Stomach smooth muscle (tissue), 2 donors: ENCODE data around the gene ZNF774.
"Not testable (repeated sequence)": the region's sequence is repeated elsewhere in the genome, so short reads cannot be mapped to it uniquely, and the experiment has no call there.

Experiments used
- H3K27ac ChIP-seq: one replicate; pipeline ENCODE4 v1.7.0; 2013; ENCODE audit warnings: mild to moderate bottlenecking, low read length, inconsistent platforms
- H3K27me3 ChIP-seq, 2 donors: one replicate each; pipeline ENCODE4 v1.7.0; 2013; ENCODE audit warnings: low read length in 2 of 2; ENCODE audit not compliant: insufficient read depth in 2 of 2, control insufficient read depth in 1 of 2
- H3K36me3 ChIP-seq, 2 donors: one replicate each; pipeline ENCODE4 v1.7.0; 2013; ENCODE audit warnings: low read length in 2 of 2; ENCODE audit not compliant: control insufficient read depth in 2 of 2, insufficient read depth in 2 of 2
- H3K4me1 ChIP-seq: one replicate; pipeline ENCODE4 v1.7.0; 2013; ENCODE audit warnings: low read length; ENCODE audit not compliant: control insufficient read depth, insufficient read depth
- H3K4me3 ChIP-seq, 2 donors: one replicate each; pipeline ENCODE4 v1.7.0; 2013; ENCODE audit warnings: low read length in 2 of 2
- H3K9ac ChIP-seq, 2 donors: one replicate each; pipeline ENCODE4 v1.7.0; 2013; ENCODE audit warnings: low read length in 2 of 2, mild to moderate bottlenecking in 1 of 2
- H3K9me3 ChIP-seq, 2 donors: one replicate each; pipeline ENCODE4 v1.7.0; 2013; ENCODE audit warnings: low read length in 2 of 2; ENCODE audit not compliant: control insufficient read depth in 2 of 2
- donor health status: healthy.
- donor health status: Pancreatic carcinoma.

The ZNF774 gene

DNA sequence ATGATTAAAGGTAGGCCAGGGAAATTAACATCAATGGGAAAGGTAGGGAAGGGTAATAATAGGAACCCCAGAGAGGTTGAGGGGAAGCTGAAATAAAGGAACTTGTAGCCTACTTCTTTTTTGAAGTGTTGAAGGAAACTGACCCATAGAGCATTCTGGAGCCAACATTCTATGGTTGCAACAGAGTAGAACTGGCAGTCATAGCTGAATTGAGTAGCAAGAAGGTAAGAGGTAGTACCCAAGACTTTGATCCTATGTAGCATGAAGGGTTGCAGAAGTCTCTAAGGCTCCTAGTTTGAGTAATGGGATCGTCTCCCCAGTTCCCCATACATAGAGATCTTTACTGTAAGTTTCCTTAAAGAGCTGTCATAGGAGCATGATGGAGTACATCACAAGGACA is 7.4 kb upstream of the ZNF774 start:
- no peak overlapping the region for H3K4me3 ChIP-seq
- H3K36me3 ChIP-seq: no peaks in the 10 kb centered on the region
- no peaks in the 10 kb centered on the region for H3K9me3 ChIP-seq
- no peaks in the 10 kb centered on the region for H3K27me3 ChIP-seq
- H3K27ac ChIP-seq: no peak overlapping the region
- H3K4me1 ChIP-seq: peaks cover 3% of the 10 kb centered on the region
- no peak overlapping the region for H3K9ac ChIP-seq

DNA sequence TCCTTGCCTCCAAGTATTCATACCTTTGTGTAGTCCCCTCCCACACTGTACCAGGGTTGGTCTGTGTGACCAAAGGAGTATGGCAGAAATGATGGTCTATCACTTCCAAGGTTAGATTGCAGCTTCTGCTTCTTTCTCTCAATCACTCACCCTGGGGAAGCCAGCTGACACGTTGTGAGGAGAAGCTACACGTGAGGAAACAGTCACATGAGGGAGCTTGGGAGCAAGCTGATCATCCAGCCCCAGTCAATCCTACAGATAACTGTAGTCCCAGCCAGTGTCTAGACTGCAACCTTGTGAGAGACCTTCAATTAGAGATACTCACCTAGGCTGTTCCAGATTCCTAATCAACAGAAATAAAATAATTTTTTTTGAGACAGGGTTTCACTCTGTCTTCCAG is 6.2 kb upstream of the ZNF774 start:
- Histone ChIP-seq H3K27ac (no peak overlapping the region), H3K27me3 (no peaks in the 10 kb centered on the region), H3K36me3 (no peaks in the 10 kb centered on the region), H3K4me3 (no peak overlapping the region), H3K4me1 (peaks cover 3% of the 10 kb centered on the region), H3K9me3 (no peaks in the 10 kb centered on the region), H3K9ac (no peak overlapping the region)

DNA sequence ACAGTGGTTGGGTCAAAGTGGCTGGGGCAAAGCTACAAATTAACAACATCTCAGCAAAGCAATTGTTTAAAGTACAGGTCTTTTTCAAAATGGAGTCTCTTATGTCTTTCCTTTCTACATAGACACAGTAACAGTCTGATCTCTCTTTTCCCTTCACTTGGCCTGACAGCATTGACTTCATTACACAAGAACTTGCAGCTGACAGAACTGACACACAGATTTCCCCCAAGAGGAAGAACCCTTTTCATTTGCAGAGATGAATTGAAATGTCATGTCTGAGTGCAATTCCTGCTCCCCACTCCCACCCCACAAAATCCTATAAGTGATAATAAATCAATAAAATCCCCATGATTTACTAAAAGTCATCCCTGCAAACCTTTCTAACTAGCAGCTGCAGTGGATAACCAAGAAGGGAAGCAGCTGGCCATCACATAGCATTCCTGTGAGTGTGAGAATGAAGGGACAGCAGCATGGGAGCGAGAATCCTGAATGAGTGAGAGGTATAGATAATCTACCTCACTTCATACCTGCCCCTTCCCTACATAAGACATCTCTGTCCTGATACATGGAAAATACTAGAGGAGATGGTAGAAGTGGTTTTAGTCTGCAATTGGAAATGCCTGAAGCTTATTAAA is 4.5 kb upstream of the ZNF774 start:
- not testable (repeated sequence) for H3K4me3 ChIP-seq, H3K36me3 ChIP-seq, H3K4me1 ChIP-seq, H3K9me3 ChIP-seq, H3K9ac ChIP-seq, H3K27me3 ChIP-seq, H3K27ac ChIP-seq

DNA sequence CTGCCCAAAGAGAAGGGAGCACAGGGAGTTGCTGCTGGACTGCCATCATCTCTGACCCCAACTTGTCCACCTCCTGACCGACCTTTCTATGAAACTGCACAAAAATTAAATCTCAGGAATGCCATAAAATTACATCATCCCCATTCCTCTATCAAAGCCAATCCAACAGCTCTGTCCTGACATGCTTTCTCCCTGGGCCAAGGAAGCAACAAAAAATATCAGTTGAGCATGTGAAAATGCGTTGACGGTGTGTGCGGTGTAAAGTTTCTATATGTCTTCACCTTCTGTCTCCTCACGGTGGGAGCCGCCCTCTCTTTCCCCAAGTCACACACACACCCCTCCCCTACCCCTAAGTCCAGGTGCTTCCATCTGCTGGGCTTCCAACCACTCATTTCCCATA is 3.6 kb upstream of the ZNF774 start:
- H3K9ac ChIP-seq: no peak overlapping the region

DNA sequence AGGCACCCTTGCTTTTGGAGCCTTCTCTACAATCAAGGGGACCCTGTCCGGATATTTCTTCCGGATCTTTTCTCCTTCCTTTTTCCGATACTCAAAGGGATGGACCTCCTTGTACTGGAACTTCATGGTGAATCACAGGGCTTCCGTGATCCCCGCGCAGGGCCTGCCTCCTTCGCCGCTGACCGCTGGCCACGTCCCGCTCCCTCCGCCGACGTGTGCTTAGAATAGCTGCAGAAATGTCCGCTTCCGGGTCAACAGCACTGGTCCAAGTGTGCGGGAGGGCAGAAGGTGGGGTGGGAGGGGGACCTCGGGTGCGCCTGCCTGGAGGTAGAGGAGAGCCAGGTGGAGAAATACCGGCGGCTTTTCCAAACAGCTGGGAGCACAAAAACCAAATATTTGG is 3.0 kb upstream of the ZNF774 start:
- Histone ChIP-seq H3K27me3 (no peaks in the 10 kb centered on the region), H3K4me3 (no peak overlapping the region), H3K27ac (no peak overlapping the region), H3K36me3 (no peaks in the 10 kb centered on the region), H3K4me1 (peaks cover 5% of the 10 kb centered on the region), H3K9me3 (no peaks in the 10 kb centered on the region), H3K9ac (no peak overlapping the region)

More for the DNA sequence above, 3.6 kb upstream of the ZNF774 start:
- Histone ChIP-seq H3K9me3 (no peaks in the 10 kb centered on the region), H3K4me3 (no peak overlapping the region), H3K27ac (no peak overlapping the region), H3K36me3 (no peaks in the 10 kb centered on the region), H3K4me1 (peaks cover 6% of the 10 kb centered on the region), H3K27me3 (no peaks in the 10 kb centered on the region)

DNA sequence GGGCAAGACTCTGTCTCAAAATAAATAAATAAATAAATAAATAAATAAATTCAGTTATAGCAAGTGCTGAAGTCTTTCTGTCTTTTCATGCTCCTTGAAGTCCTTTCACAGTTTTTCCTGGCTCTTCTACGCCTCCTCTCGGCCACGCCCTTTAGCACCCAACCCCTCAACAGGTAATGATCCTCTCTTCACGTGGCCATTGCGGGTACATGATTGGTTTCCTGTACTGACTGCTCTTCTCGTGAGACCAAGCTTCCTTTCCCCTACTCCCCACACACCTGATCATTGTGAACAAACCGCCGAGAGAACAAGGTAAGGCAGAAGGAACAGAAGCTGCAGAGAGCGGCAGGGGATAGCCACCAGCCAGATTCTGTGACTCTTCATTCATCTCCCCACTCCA is 2.3 kb upstream of the ZNF774 start:
- no peak overlapping the region for H3K27ac ChIP-seq
- no peak overlapping the region for H3K4me3 ChIP-seq
- H3K9ac ChIP-seq: no peak overlapping the region
- peaks cover 5% of the 10 kb centered on the region for H3K4me1 ChIP-seq
- no peaks in the 10 kb centered on the region for H3K9me3 ChIP-seq
- no peaks in the 10 kb centered on the region for H3K36me3 ChIP-seq
- H3K27me3 ChIP-seq: no peaks in the 10 kb centered on the region

DNA sequence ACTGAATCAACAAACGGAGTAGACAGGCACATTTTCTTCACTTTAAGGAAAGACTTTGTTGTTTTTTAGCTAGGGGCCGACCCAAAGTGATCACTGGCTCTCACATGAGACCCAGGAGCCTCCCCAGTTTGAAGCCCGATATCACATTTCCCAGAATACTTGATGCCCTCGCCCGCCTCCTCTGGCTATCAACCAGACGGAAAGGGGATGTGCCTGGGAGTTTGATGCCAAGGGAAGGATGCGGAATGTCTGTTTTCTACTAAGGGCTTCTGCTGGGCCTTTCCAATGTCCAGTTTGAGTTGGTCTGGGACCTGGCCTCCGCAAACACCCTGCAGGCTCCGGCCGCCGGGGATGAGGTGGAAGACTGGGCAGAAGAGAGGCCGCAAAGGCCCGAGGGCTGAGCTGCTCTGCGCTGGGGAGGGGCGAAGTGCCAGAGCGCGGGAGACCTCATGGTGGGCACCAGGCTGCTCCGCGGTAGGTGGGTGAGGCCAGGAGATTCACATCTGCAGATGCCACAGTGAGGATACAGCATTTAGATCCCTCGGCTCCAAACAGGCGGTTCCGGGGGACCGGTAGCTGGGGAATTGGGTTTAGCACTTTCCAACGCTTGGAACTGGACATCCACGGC is 491 bp upstream of the ZNF774 start:
- Histone ChIP-seq H3K36me3 (no peaks in the 10 kb centered on the region), H3K27ac (no peak overlapping the region), H3K9ac (no peak overlapping the region), H3K9me3 (no peaks in the 10 kb centered on the region), H3K4me1 (peaks cover 5% of the 10 kb centered on the region), H3K4me3 (peak overlapping the region; percentile 85 to 91), H3K27me3 (no peaks in the 10 kb centered on the region)

DNA sequence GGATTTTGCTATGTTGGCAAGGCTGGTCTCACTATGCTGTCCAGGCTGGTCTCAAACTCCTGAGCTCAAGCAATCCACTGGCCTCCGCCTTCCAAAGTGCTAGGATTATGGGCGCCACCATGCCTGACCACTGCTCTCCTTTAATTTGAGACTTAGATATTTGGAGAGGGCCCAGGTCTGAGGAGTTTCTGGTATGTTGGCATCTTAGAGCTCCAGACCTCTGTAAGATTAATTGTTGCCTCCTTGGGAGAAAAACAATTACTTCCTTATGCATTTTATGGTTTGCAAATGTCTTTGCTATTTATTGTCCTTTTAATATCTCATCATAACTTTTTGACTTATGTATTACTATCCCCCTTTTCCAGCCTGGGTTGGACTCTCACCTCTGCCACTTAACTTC is 2.9 kb downstream of the ZNF774 start:
- H3K36me3 ChIP-seq: no peaks in the 10 kb centered on the region
- H3K27me3 ChIP-seq: no peaks in the 10 kb centered on the region
- H3K9ac ChIP-seq: no peak overlapping the region
- H3K9me3 ChIP-seq: no peaks in the 10 kb centered on the region
- H3K4me1 ChIP-seq: peaks cover 5% of the 10 kb centered on the region
- no peak overlapping the region for H3K27ac ChIP-seq
- no peak overlapping the region for H3K4me3 ChIP-seq

DNA sequence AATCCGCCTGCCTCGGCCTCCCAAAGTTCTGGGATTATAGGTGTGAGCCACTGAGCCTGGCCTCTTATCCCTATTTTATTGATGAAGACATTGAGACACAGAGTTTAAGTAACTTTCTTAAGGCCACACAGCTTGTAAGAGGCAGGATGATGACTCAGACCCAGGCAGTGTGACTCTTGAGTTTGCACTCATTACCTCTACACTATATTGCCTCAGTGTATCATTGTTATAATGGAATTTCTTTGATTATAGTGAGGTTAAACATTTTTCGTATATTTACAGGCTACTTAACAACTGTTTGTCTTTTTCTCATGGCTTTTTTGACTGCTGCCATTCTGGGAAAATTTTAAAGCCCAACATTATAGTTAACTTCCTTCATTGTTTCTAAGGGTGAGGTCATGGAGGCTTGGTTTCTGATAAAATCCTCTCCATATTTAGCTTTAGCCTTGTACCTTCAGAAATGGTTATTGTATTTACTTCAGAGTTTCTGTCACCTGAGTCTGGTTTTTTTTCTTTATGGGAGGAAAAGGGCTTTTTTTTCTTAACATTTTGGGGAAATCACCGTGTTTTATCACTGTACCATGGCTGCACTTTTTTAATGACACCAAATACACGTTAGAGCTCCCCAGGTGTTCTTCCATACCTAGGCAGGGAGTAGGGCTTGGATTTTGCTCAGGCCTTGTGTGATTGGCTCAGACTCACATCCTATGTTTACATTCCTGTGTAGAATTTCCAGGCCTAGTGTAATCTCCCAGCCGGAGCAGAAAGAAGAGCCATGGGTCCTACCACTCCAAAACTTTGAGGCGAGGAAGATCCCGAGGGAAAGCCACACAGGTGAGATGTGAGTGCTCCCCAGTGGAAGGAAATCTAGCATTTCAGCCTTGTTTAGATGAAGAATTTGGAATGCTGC is 6.3 kb downstream of the ZNF774 start:
- no peaks in the 10 kb centered on the region for H3K36me3 ChIP-seq
- H3K9ac ChIP-seq: peak overlapping the region in 1 of 2 donors; percentile 9
- H3K9me3 ChIP-seq: no peaks in the 10 kb centered on the region
- H3K27ac ChIP-seq: no peak overlapping the region
- peaks cover 15% of the 10 kb centered on the region for H3K4me1 ChIP-seq
- H3K27me3 ChIP-seq: no peaks in the 10 kb centered on the region
- H3K4me3 ChIP-seq: no peak overlapping the region

DNA sequence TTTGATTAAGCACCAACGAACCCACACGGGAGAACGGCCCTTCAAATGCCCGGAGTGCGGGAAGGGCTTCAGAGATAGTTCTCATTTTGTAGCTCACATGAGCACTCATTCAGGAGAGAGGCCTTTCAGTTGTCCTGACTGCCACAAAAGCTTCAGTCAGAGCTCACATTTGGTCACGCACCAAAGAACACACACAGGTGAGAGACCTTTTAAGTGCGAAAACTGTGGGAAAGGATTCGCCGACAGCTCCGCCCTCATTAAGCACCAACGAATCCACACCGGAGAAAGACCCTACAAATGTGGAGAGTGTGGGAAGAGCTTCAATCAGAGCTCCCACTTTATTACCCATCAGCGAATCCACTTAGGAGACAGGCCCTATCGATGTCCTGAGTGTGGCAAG is 8.7 kb downstream of the ZNF774 start:
- Histone ChIP-seq H3K27ac (no peak overlapping the region), H3K4me1 (peaks cover 18% of the 10 kb centered on the region), H3K9ac (no peak overlapping the region), H3K27me3 (no peaks in the 10 kb centered on the region), H3K36me3 (no peaks in the 10 kb centered on the region), H3K9me3 (no peaks in the 10 kb centered on the region), H3K4me3 (no peak overlapping the region)

DNA sequence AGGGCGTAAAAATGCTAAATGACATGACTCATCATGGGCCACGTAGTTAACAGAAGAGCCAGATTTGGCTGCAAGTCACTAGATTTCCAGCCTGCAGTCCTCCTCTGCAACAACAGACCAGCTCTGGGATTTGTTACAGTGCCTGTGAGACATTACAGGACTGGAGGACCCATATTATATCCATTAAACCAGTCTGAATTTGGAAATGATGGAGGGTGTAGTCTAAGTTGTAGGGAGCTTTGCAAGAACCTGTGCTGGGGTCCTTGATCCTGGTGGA is 10.8 kb downstream of the ZNF774 start:
- no peaks in the 10 kb centered on the region for H3K9me3 ChIP-seq
- peaks cover 18% of the 10 kb centered on the region for H3K4me1 ChIP-seq
- H3K27me3 ChIP-seq: no peaks in the 10 kb centered on the region
- no peak overlapping the region for H3K9ac ChIP-seq
- H3K4me3 ChIP-seq: peak overlapping the region in 1 of 2 donors; percentile 24
- H3K36me3 ChIP-seq: no peaks in the 10 kb centered on the region
- H3K27ac ChIP-seq: peak overlapping the region; percentile 42
